ENCODE measurements around the gene GALNT17.

Gene GALNT17

DNA sequence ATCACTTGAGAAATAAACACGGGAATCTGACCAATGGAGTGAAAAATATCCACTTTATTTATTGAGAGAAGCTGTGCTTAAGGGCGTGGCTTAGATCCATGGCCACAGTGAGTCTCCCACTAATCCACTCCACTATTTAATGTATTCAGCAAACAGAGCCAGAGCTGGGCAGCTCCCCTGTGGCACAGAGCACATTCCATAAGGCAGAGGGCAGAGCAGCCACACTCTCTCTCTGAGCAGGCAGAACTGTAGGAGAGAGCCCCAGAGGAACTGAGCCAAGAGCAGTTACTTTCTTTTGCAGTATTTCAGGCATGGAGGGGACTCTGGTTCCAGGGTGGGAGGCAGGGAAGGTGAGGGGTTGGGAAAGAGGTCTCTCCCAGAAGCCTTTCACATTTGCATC, 106.0 kb downstream of the GALNT17 start:
- TF ChIP-seq, protein P1, sequence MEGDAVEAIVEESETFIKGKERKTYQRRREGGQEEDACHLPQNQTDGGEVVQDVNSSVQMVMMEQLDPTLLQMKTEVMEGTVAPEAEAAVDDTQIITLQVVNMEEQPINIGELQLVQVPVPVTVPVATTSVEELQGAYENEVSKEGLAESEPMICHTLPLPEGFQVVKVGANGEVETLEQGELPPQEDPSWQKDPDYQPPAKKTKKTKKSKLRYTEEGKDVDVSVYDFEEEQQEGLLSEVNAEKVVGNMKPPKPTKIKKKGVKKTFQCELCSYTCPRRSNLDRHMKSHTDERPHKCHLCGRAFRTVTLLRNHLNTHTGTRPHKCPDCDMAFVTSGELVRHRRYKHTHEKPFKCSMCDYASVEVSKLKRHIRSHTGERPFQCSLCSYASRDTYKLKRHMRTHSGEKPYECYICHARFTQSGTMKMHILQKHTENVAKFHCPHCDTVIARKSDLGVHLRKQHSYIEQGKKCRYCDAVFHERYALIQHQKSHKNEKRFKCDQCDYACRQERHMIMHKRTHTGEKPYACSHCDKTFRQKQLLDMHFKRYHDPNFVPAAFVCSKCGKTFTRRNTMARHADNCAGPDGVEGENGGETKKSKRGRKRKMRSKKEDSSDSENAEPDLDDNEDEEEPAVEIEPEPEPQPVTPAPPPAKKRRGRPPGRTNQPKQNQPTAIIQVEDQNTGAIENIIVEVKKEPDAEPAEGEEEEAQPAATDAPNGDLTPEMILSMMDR (IDR thresholded peaks at IDR 0.05; ENCODE audit: low read depth, low read length, missing control alignments), result no peak
- no peak overlapping the region for H3K4me3 ChIP-seq (replicated peaks; ENCODE audit: low read depth, low read length)
- no peak for DNase-seq (ENCODE audit: extremely low read depth, low read depth)

DNA sequence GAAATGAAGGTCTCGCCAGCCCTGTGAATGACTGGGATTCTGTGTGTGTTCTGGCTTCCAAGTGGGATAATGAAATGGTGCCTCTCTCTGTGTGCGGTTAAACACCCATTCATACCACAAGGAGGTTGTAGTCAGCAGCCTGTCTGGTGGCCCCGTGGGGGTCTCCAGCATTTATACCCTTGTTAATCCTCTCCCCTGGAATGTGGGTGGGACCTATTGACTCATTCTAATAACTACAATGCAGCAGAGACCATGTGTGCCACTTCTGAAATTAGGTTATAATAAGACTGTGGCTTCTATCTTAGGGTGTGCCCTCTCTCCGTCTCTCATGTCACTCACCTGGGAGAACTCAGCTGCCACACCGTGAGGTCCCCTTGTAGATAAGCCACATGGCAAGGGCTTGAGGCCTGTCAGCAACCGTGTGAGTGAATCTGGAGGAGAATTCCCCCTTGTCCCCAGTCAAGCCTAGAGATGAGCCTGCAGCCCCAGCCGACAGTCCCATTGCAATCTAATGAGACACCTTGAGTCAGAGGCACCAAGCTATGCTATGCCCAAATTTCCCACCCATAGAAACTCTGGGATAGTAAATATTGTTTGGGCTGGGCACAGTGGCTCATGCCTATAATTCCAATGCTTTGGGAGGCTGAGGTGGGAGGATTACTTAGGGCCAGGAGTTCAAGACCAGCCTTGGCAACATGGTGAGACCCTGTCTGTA, 106.8 kb downstream of the GALNT17 start:
- no peak for DNase-seq (ENCODE audit: extremely low read depth, low read depth)
- TF ChIP-seq, protein P1 (IDR thresholded peaks at IDR 0.05; ENCODE audit: low read depth, low read length, missing control alignments), result no peak
- H3K4me3 ChIP-seq (replicated peaks; ENCODE audit: low read depth, low read length), result no peak overlapping the region

DNA sequence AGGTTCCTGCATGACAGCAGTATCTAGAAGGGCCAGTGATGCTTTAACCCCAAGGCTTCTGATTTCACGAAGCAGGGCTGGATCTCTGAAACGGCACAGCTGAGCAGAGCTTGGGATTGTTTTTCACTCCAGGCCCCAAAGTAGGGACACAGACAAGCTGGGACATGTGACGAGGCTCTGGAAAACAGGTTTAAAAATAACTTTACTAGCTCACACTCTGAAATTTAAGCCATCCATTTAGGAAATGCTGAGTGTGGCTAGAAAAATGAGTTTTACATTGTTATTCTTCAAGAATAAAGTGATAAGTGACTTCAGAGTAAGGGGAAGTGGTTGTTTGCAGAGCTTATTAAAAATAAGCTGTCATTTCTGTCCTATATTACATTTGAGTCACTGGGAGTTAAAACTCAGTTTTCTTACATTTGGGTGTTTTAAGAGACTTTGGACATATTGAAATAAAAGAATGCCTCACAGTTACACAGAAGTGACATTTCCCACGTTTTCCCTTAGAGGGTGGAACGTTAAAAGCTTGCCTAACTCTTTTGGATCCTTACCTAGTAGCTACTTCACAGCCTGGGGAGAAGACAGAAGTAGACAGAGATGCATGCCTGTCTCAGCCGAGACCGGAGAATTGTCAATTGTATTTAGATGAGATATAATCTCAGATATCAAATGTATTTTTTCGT, 107.8 kb downstream of the GALNT17 start:
- DNase-seq (ENCODE audit: extremely low read depth, low read depth), result no peak
- H3K4me3 ChIP-seq (replicated peaks; ENCODE audit: low read depth, low read length), result no peak overlapping the region
- TF ChIP-seq, protein P1 (IDR thresholded peaks at IDR 0.05; ENCODE audit: low read depth, low read length, missing control alignments), result no peak

DNA sequence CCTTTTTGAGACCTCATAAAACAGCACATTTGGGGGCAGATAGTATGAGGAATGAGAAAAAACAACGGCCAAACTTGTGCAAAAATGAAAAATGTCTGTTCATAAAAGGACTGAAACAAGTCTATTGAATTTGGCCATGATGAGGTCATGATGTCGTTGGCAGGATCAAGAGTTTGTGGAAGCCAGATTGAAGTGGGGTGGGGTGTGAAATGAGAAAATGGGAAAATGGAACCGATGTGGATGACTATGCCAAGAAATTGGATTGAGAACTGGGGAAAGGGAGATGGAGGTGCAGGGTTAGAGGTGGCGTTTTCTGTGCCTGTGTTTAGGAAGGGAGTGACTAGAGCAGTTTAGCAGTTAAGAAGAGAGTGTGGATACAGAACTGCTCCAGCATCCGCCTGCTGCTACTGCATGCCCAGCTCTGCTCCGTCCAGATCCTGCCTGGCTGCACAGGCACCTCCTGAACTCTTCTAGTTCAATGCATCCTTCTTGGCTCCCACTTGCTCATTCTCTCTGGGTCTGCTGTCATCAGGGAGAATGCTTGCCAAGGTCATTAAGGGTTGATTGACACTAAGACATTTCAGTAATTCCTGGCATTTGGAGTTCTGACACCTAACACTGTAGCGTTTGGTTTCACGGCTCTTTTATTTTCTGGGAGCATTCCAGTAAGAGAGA, 111.9 kb downstream of the GALNT17 start:
- H3K4me3 ChIP-seq (replicated peaks; ENCODE audit: low read depth, low read length), result no peak overlapping the region
- no peak for DNase-seq (ENCODE audit: extremely low read depth, low read depth)
- TF ChIP-seq, protein P1 (IDR thresholded peaks at IDR 0.05; ENCODE audit: low read depth, low read length, missing control alignments), result no peak

DNA sequence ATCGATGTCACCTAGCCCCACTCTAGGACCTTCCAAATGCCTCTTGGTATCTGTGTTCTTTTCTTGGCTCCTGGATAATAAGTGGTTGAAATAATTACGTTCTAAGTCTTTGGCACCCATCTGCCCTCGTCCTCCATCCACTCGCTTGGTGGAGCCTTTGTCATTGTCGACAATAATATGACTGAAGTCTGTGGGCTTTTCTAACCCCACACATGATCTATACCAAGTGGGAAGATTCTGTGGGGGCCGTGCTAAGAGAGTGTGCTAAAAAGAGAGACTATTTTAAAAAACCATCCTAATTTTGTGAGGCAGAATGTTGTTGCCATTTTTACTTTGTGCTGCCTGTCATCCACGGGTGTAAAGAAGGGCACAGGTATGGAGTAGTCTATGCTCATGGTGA, 113.1 kb downstream of the GALNT17 start:
- TF ChIP-seq, protein P1 (IDR thresholded peaks at IDR 0.05; ENCODE audit: low read depth, low read length, missing control alignments), result no peak
- no peak overlapping the region for H3K4me3 ChIP-seq (replicated peaks; ENCODE audit: low read depth, low read length)

DNA sequence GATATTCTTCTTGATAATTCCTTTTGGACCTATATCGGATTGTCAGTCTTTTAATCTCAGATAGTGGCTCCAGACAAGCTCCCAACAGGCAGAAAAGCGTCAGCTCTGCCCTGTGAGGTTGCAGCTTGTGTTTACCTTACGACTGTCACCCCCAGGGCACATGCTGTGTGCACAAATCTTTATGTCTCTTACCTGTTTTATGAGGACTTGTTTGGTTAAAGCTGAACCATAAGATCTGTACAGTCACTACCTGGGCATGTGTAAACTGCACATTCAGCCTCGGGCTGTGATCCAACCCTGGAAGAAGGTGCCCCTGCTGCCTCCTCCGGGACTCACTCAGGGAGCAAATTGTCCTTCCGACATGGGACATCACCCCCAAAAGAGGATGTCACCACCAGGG, 119.8 kb downstream of the GALNT17 start:
- H3K4me3 ChIP-seq (replicated peaks; ENCODE audit: low read depth, low read length), result no peak overlapping the region
- DNase-seq (ENCODE audit: extremely low read depth, low read depth), result no peak
- TF ChIP-seq, protein P1 (IDR thresholded peaks at IDR 0.05; ENCODE audit: low read depth, low read length, missing control alignments), result no peak

More for the DNA sequence above, 113.1 kb downstream of the GALNT17 start:
- DNase-seq (ENCODE audit: extremely low read depth, low read depth), result no peak

Data from HFF-Myc (cell line).